PFSK-1 (cell line): ENCODE measurements around the gene RFPL2. TPM values are rescaled to one million over a fixed set of nuclear protein-coding genes. Genes with fewer than 3 reads are reported as not detected.

Source experiments
- FOXP2 ChIP-seq: optimal IDR thresholded peaks from 2 replicates; pipeline ENCODE3; 2011; ENCODE audit warnings: borderline replicate concordance, control low read depth, inconsistent platforms; ENCODE audit not compliant: insufficient read depth; ENCODE audit errors: extremely low read length, extremely low read depth
- POLR2AphosphoS5 ChIP-seq: IDR thresholded peaks from 2 replicates; pipeline ENCODE4 v1.6.1; 2012; ENCODE audit warnings: low read depth, mild to moderate bottlenecking, control low read depth, low read length, moderate library complexity
- REST ChIP-seq, 2 experiments: IDR thresholded peaks; 2 replicates each; pipeline versions ENCODE4 v1.6.1 to v1.8.0; 2011 to 2012; ENCODE audit warnings: low read depth in 2 of 2, low read length in 2 of 2, control low read depth in 1 of 2, inconsistent platforms in 1 of 2, mild to moderate bottlenecking in 1 of 2, moderate library complexity in 1 of 2; ENCODE audit not compliant: insufficient read depth in 1 of 2
- SIN3A ChIP-seq: IDR thresholded peaks from 2 replicates; pipeline ENCODE4 v1.6.1; 2012; ENCODE audit warnings: mild to moderate bottlenecking, low read length, moderate library complexity, borderline replicate concordance; ENCODE audit not compliant: insufficient read depth
- TAF1 ChIP-seq: IDR thresholded peaks from 2 replicates; pipeline ENCODE4 v1.6.1; 2012; ENCODE audit warnings: low read length, control low read depth, borderline replicate concordance; ENCODE audit not compliant: insufficient read depth
- polyA plus RNA-seq: library from polyadenylated mRNA; unstranded; fragments of >200 nt; gene quantifications from one replicate; pipeline ENCODE4 v1.2.1, GENCODE V29; 2012; ENCODE audit warnings: low read depth, missing spikeins; ENCODE audit not compliant: insufficient read length

The RFPL2 gene
- polyA plus RNA-seq = not detected

GRCh38 chr22:32204856-32205722 is at the start of gene RFPL2:
TSS of gene RFPL2 (minus strand) at chr22:32205073. CDS start at chr22:32202451, 2,622 bp downstream.
- TF ChIP-seq FOXP2 (no peak), POLR2AphosphoS5 (no peak), REST (IDR thresholded peaks at IDR 0.05; ENCODE audit: insufficient read depth in 1 of 2, low read depth in 2 of 2, low read length in 2 of 2) (no peak), TAF1 (no peak), SIN3A (no peak)

DNA sequence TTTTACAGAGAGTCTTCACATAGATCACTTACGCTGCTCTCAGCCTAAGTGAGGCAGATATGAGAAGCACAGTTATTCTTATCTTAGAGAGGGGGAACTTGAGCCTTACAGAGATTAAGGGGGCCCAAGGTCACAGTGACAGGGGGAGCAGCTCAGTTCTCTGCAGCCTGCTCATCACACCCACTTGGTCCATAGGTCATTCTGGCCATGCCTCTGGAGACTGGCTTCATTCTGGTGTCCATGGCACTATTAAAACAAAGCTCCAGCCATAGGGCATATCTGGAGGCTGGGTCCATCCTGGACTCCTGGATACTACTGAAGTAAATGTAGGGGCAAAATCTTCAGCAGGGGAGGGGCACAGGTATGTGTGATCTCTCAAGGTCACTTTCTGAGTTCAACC is 44.4 kb upstream of the RFPL2 start:
- no peak for TF ChIP-seq TAF1
- no peak for TF ChIP-seq SIN3A
- TF ChIP-seq FOXP2 = no peak
- TF ChIP-seq POLR2AphosphoS5 = no peak
- no peak for TF ChIP-seq REST (IDR thresholded peaks at IDR 0.05; ENCODE audit: insufficient read depth in 1 of 2, low read depth in 2 of 2, low read length in 2 of 2)

- TF ChIP-seq FOXP2 (no peak), TAF1 (no peak)
These were observed 43.4 kb upstream of the RFPL2 start for GRCh38 chr22:32248276-32248675.

- TF ChIP-seq REST (IDR thresholded peaks at IDR 0.05; ENCODE audit: insufficient read depth in 1 of 2, low read depth in 2 of 2, low read length in 2 of 2) = no peak
- no peak for TF ChIP-seq FOXP2
- TF ChIP-seq SIN3A = no peak
- no peak for TF ChIP-seq POLR2AphosphoS5
- TF ChIP-seq TAF1 = no peak
These were observed 41.3 kb upstream of the RFPL2 start for GRCh38 chr22:32246166-32246565.

GRCh38 chr22:32245042-32245441 is 40.2 kb upstream of the RFPL2 start:
- no peak for TF ChIP-seq REST (IDR thresholded peaks at IDR 0.05; ENCODE audit: insufficient read depth in 1 of 2, low read depth in 2 of 2, low read length in 2 of 2)
- no peak for TF ChIP-seq TAF1
- no peak for TF ChIP-seq FOXP2
- no peak for TF ChIP-seq SIN3A
